Measurements from ENCODE around the gene PCDHA1.

- TF ChIP-seq CTCF (IDR thresholded peaks at IDR 0.05; ENCODE audit: low read depth, low read length) (no peak), EZH2phosphoT487 (IDR thresholded peaks at IDR 0.05; ENCODE audit: low read depth) (no peak)
These were observed 265.6 kb downstream of the PCDHA1 start for GRCh38 chr5:141051521-141051866.

Data from OCI-LY3 (cell line).